ENCODE data around the gene FRS2. TPM values are rescaled to one million over a fixed set of nuclear protein-coding genes. Genes with fewer than 3 reads are reported as not detected.

Gene FRS2
- total RNA-seq, 8 experiments from 2014 or later, result 20.9 to 49.0 (median 32.6) TPM

GRCh38 chr12:69490920-69491643 is 20.9 kb downstream of the FRS2 start:
- Histone ChIP-seq H3K27ac (no peak overlapping the region), H3K4me3 (no peak overlapping the region), H3K4me1 (replicated peaks in 1 of 2) (no peaks in the 10 kb centered on the region)
- ATAC-seq (replicated peaks in 6 of 8), result no peak
- in situ Hi-C loops (cut with MboI; ENCODE audit: low pct_unique_long_range_greater_than_20kb in 2 of 9, low sequenced_read_pairs in 9 of 9, unreplicated experiment in 9 of 9), result no loop called here
- 88 to 100% (median 94%) methylated on average over 1 to 14 of the region's 14 CpGs; no CpG with 5 or more reads in 1 of the 10 experiments for WGBS, 10 experiments

- WGBS, 10 experiments, result 60 to 100% (median 96%) methylated on average over 1 to 2 of the region's 2 CpGs; no CpG with 5 or more reads in 1 of the 10 experiments
- in situ Hi-C loops (cut with MboI; ENCODE audit: low pct_unique_long_range_greater_than_20kb in 2 of 9, low sequenced_read_pairs in 9 of 9, unreplicated experiment in 9 of 9), result no loop called here
- no peak for ATAC-seq (replicated peaks in 6 of 8)
These were observed 22.6 kb downstream of the FRS2 start for GRCh38 chr12:69492739-69493138.

GRCh38 chr12:69495071-69495470 is 24.9 kb downstream of the FRS2 start:
- WGBS, 10 experiments, result 0 to 100% (median 57%) methylated on average over 1 to 3 of the region's 3 CpGs; no CpG with 5 or more reads in 2 of the 10 experiments
- no peak for ATAC-seq (replicated peaks in 6 of 8)
- in situ Hi-C loops (cut with MboI; ENCODE audit: low pct_unique_long_range_greater_than_20kb in 2 of 9, low sequenced_read_pairs in 9 of 9, unreplicated experiment in 9 of 9), result no loop called here

More at GRCh38 chr12:69492739-69493138, 22.6 kb downstream of the FRS2 start:
- no peak overlapping the region for H3K4me3 ChIP-seq
- no peaks in the 10 kb centered on the region for H3K4me1 ChIP-seq (replicated peaks in 1 of 2)
- H3K27ac ChIP-seq, result no peak overlapping the region

GRCh38 chr12:69497308-69498026 is 27.3 kb downstream of the FRS2 start:
- H3K27ac ChIP-seq, result no peak overlapping the region
- peak in 2 of 8 experiments; percentile 73 to 75 for ATAC-seq (replicated peaks in 6 of 8)
- in situ Hi-C loops (cut with MboI; ENCODE audit: low pct_unique_long_range_greater_than_20kb in 2 of 9, low sequenced_read_pairs in 9 of 9, unreplicated experiment in 9 of 9), result no loop called here
- H3K4me3 ChIP-seq, result no peak overlapping the region
- H3K4me1 ChIP-seq (replicated peaks in 1 of 2), result no peaks in the 10 kb centered on the region
- WGBS, 10 experiments, result 47 to 92% (median 83%) methylated on average over 1 to 4 of the region's 4 CpGs; no CpG with 5 or more reads in 3 of the 10 experiments

More at GRCh38 chr12:69495071-69495470, 24.9 kb downstream of the FRS2 start:
- no peaks in the 10 kb centered on the region for H3K4me1 ChIP-seq (replicated peaks in 1 of 2)
- no peak overlapping the region for H3K4me3 ChIP-seq
- H3K27ac ChIP-seq, result no peak overlapping the region

- in situ Hi-C loops (cut with MboI; ENCODE audit: low pct_unique_long_range_greater_than_20kb in 2 of 9, low sequenced_read_pairs in 9 of 9, unreplicated experiment in 9 of 9), result no loop called here
- 0 to 100% (median 79%) methylated on average over 1 of the region's 1 CpG; no CpG with 5 or more reads in 2 of the 10 experiments for WGBS, 10 experiments
These were observed 30.4 kb downstream of the FRS2 start for GRCh38 chr12:69500631-69501030.

GRCh38 chr12:69501154-69501895 is 31.1 kb downstream of the FRS2 start:
- in situ Hi-C loops (cut with MboI; ENCODE audit: low pct_unique_long_range_greater_than_20kb in 2 of 9, low sequenced_read_pairs in 9 of 9, unreplicated experiment in 9 of 9), result no loop called here
- no peak for ATAC-seq (replicated peaks in 6 of 8)
- WGBS, 10 experiments, result 14 to 95% (median 76%) methylated on average over 2 to 5 of the region's 5 CpGs
- Histone ChIP-seq H3K4me1 (replicated peaks in 1 of 2) (no peaks in the 10 kb centered on the region), H3K27ac (no peak overlapping the region), H3K4me3 (no peak overlapping the region)

More at GRCh38 chr12:69500631-69501030, 30.4 kb downstream of the FRS2 start:
- ATAC-seq (replicated peaks in 6 of 8), result no peak
- Histone ChIP-seq H3K27ac (no peak overlapping the region), H3K4me1 (replicated peaks in 1 of 2) (no peaks in the 10 kb centered on the region), H3K4me3 (no peak overlapping the region)

GRCh38 chr12:69502345-69503081 is 32.3 kb downstream of the FRS2 start:
- no peaks in the 10 kb centered on the region for H3K4me1 ChIP-seq (replicated peaks in 1 of 2)
- H3K27ac ChIP-seq, result no peak overlapping the region
- H3K4me3 ChIP-seq, result no peak overlapping the region
- in situ Hi-C loops (cut with MboI; ENCODE audit: low pct_unique_long_range_greater_than_20kb in 2 of 9, low sequenced_read_pairs in 9 of 9, unreplicated experiment in 9 of 9), result no loop called here
- ATAC-seq (replicated peaks in 6 of 8), result peak in 2 of 8 experiments; percentile 40 to 51
- 56 to 100% (median 94%) methylated on average over 1 to 7 of the region's 8 CpGs; no CpG with 5 or more reads in 2 of the 10 experiments for WGBS, 10 experiments

GRCh38 chr12:69508091-69508490 is 37.9 kb downstream of the FRS2 start:
- ATAC-seq (replicated peaks in 6 of 8), result no peak
- WGBS, 10 experiments, result 86 to 100% (median 100%) methylated on average over 1 of the region's 1 CpG; no CpG with 5 or more reads in 1 of the 10 experiments
- in situ Hi-C loops (cut with MboI; ENCODE audit: low pct_unique_long_range_greater_than_20kb in 2 of 9, low sequenced_read_pairs in 9 of 9, unreplicated experiment in 9 of 9), result no loop called here
- H3K4me1 ChIP-seq (replicated peaks in 1 of 2), result peaks cover 16 to 17% of the 10 kb centered on the region in 2 donors
- H3K27ac ChIP-seq, result no peak overlapping the region
- no peak overlapping the region for H3K4me3 ChIP-seq

- no peak overlapping the region for H3K27ac ChIP-seq
- H3K4me1 ChIP-seq (replicated peaks in 1 of 2), result peaks cover 16 to 17% of the 10 kb centered on the region in 2 donors
- WGBS, 10 experiments, result 78 to 100% (median 100%) methylated on average over 1 of the region's 1 CpG
- ATAC-seq (replicated peaks in 6 of 8), result no peak
- in situ Hi-C loops (cut with MboI; ENCODE audit: low pct_unique_long_range_greater_than_20kb in 2 of 9, low sequenced_read_pairs in 9 of 9, unreplicated experiment in 9 of 9), result no loop called here
- no peak overlapping the region for H3K4me3 ChIP-seq
These were observed 38.4 kb downstream of the FRS2 start for GRCh38 chr12:69508621-69509020.

GRCh38 chr12:69509308-69509736 is 39.1 kb downstream of the FRS2 start:
- in situ Hi-C loops (cut with MboI; ENCODE audit: low pct_unique_long_range_greater_than_20kb in 2 of 9, low sequenced_read_pairs in 9 of 9, unreplicated experiment in 9 of 9), result no loop called here
- Histone ChIP-seq H3K27ac (no peak overlapping the region), H3K4me1 (replicated peaks in 1 of 2) (peaks cover 17 to 19% of the 10 kb centered on the region in 2 donors), H3K4me3 (no peak overlapping the region)
- WGBS, 10 experiments, result 50 to 100% (median 100%) methylated on average over 1 of the region's 1 CpG; no CpG with 5 or more reads in 2 of the 10 experiments
- no peak for ATAC-seq (replicated peaks in 6 of 8)

GRCh38 chr12:69509904-69510827 is 40.0 kb downstream of the FRS2 start:
- WGBS, 10 experiments, result 29 to 96% (median 57%) methylated on average over 2 to 5 of the region's 5 CpGs; no CpG with 5 or more reads in 1 of the 10 experiments
- in situ Hi-C loops (cut with MboI; ENCODE audit: low pct_unique_long_range_greater_than_20kb in 2 of 9, low sequenced_read_pairs in 9 of 9, unreplicated experiment in 9 of 9), result no loop called here
- Histone ChIP-seq H3K27ac (no peak overlapping the region), H3K4me1 (replicated peaks in 1 of 2) (peaks cover 17 to 20% of the 10 kb centered on the region in 2 donors), H3K4me3 (no peak overlapping the region)
- ATAC-seq (replicated peaks in 6 of 8), result peak in 2 of 8 experiments; percentile 28 to 78
